ENCODE data around the gene STXBP6. TPM values are rescaled to one million over a fixed set of nuclear protein-coding genes. Genes with fewer than 3 reads are reported as not detected.

Gene STXBP6
- total and polyA plus RNA-seq, 2 of the 13 experiments (the other 11 are each of a cell fraction or from before 2014, with no cell fraction given): 35.3 to 42.8 TPM

DNA sequence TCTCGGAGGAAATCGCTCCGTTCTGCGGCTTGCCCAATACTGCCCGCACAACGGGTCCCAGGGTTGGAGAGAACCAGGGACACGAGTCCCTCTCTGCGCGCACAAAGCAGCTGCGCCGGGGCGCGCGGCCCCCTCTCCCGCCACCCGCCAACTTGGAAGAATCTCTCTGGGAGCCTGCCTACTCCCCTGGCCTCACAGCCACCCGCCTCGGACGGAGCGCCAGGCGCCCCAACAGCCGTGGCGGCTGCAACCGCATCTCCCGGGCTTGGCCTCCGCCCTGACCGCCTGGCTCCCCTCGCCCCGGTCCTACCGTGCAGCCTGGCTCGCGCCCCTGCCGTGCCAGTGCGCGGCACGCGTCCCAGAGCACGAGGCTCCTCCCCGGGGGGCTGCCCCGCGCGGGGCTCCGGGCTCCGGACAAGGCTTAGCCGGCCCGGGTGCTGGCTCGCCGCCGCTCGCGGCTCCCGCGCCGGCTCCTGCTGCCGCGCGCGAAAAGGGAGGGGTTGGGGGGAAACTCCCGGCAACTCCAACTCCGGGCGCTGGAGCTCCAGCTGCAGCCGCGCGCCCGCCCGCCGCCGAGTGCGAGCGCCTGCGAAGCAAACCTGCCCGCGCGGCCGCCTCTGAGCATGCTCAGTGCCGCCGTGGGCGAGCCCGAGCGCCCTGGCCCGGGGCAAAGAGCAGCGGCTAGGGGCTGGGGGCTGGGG is at the start of gene STXBP6 (continued):
- peak; percentile 26; the same call in 1 of the 2 replicates for TF ChIP-seq FOXK1 (CRISPR knock-in tag; IDR thresholded peaks at IDR 0.05; ENCODE audit: borderline replicate concordance, low read depth)
- no peak for TF ChIP-seq SP5 (CRISPR knock-in tag; IDR thresholded peaks at IDR 0.05; ENCODE audit: borderline replicate concordance, low read depth)
- peak; percentile 96; the same call in 1 of the 2 replicates for TF ChIP-seq HDAC6 (IDR thresholded peaks at IDR 0.05; ENCODE audit: low read depth, low read length)
- no peak for TF ChIP-seq RFX5 (IDR thresholded peaks at IDR 0.05; ENCODE audit: low read depth, low read length)
- peak; percentile 83 for TF ChIP-seq ZNF263 (CRISPR knock-in tag; IDR thresholded peaks at IDR 0.05)
- peak; percentile 63; the same call in 1 of the 2 replicates for TF ChIP-seq ZNF510 (CRISPR knock-in tag; IDR thresholded peaks at IDR 0.05; ENCODE audit: low read depth)
- peak; percentile 96 for TF ChIP-seq ZSCAN20 (CRISPR knock-in tag; IDR thresholded peaks at IDR 0.05; ENCODE audit: borderline replicate concordance)
- no peak for TF ChIP-seq SRSF9 (IDR thresholded peaks at IDR 0.05; ENCODE audit: borderline replicate concordance, insufficient read depth, low read depth, low read length, poor library complexity, severe bottlenecking)
- peak; percentile 83; the same call in 1 of the 2 replicates for TF ChIP-seq PAX8 (CRISPR knock-in tag; IDR thresholded peaks at IDR 0.05; ENCODE audit: borderline replicate concordance)
- peak; percentile 67; the same call in 1 of the 2 replicates for TF ChIP-seq ZNF558 (CRISPR knock-in tag; IDR thresholded peaks at IDR 0.05; ENCODE audit: borderline replicate concordance)
- TF ChIP-seq JDP2 (CRISPR knock-in tag; IDR thresholded peaks at IDR 0.05; ENCODE audit: borderline replicate concordance): peak; percentile 51; the same call in 1 of the 2 replicates
- TF ChIP-seq BCL6 (CRISPR knock-in tag; IDR thresholded peaks at IDR 0.05): peak; percentile 24; the same call in 1 of the 2 replicates
- no peak for TF ChIP-seq AFF4 (CRISPR knock-in tag; IDR thresholded peaks at IDR 0.05)
- TF ChIP-seq ZC3H13 (CRISPR knock-in tag; IDR thresholded peaks at IDR 0.05): peak; percentile 69; the same call in 1 of the 2 replicates
- TF ChIP-seq ZNF713 (CRISPR knock-in tag; IDR thresholded peaks at IDR 0.05): no peak
- no peak for TF ChIP-seq ZNF207 (IDR thresholded peaks at IDR 0.05; ENCODE audit: borderline replicate concordance)
- no peak for TF ChIP-seq ZMAT5 (CRISPR knock-in tag; IDR thresholded peaks at IDR 0.05; ENCODE audit: borderline replicate concordance, low read depth)
- TF ChIP-seq IRF1 (CRISPR knock-in tag; IDR thresholded peaks at IDR 0.05; ENCODE audit: low read depth): no peak
- TF ChIP-seq SIN3B (IDR thresholded peaks at IDR 0.05; ENCODE audit: low read length): no peak
- TF ChIP-seq, protein P1, sequence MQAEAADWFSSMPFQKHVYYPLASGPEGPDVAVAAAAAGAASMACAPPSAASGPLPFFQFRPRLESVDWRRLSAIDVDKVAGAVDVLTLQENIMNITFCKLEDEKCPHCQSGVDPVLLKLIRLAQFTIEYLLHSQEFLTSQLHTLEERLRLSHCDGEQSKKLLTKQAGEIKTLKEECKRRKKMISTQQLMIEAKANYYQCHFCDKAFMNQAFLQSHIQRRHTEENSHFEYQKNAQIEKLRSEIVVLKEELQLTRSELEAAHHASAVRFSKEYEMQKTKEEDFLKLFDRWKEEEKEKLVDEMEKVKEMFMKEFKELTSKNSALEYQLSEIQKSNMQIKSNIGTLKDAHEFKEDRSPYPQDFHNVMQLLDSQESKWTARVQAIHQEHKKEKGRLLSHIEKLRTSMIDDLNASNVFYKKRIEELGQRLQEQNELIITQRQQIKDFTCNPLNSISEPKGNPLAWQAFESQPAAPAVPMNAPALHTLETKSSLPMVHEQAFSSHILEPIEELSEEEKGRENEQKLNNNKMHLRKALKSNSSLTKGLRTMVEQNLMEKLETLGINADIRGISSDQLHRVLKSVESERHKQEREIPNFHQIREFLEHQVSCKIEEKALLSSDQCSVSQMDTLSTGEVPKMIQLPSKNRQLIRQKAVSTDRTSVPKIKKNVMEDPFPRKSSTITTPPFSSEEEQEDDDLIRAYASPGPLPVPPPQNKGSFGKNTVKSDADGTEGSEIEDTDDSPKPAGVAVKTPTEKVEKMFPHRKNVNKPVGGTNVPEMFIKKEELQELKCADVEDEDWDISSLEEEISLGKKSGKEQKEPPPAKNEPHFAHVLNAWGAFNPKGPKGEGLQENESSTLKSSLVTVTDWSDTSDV (CRISPR knock-in tag; IDR thresholded peaks at IDR 0.05): peak; percentile 98; the same call in 1 of the 2 replicates

Measured in HepG2 (cell line).